ENCODE results near the gene CLMP.

The CLMP gene, protein sequence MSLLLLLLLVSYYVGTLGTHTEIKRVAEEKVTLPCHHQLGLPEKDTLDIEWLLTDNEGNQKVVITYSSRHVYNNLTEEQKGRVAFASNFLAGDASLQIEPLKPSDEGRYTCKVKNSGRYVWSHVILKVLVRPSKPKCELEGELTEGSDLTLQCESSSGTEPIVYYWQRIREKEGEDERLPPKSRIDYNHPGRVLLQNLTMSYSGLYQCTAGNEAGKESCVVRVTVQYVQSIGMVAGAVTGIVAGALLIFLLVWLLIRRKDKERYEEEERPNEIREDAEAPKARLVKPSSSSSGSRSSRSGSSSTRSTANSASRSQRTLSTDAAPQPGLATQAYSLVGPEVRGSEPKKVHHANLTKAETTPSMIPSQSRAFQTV

DNA sequence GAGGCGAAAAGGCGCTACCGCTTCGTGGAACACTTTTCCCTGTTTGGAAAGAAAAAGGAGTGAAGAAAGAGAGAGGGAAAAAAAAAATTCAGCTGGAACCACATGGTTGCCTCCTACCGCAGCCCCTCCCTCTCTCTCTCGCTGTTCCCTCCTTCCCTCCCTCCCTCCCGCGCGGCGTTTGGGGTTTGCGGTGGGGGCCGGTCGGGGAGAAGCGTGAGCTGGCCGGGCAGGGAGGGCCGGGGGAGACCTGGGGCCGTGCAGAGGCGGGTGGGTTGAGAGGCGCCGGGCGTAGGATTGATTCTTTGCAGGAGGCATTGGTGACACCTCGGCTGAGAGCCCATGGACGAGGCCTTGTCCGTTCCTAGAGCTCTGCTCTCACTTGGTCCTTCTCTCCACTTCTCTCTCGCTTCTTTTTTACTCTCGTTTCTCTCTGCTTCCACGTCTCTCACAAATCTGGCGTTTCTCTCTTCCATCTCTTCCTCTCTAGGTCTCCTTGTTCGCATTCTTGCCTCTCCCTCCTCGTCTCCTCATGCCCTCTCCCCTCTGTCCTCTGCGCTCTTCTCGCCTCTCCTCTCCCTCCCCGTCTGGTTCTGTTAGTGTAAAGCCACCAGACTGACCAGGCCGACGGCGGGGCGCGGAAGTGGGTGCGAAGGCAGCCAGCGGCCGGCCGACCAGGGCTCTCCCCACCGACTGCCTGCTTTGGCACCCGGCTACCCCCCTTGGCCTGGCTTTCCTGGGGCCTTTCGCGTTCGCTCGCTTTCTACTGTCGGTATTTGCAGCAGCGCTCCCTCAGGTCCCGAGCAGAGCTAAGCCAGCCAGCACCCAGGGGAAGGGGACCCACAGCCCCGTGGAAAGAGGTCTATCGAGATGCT is at the start of gene CLMP:
Gene CLMP, minus strand, starts transcription at position 61 of the 872 bp plus-strand sequence. CDS start 308 bp downstream, outside the sequence.
- peak; percentile 71 for DNase-seq (ENCODE audit: low spot score)

DNA sequence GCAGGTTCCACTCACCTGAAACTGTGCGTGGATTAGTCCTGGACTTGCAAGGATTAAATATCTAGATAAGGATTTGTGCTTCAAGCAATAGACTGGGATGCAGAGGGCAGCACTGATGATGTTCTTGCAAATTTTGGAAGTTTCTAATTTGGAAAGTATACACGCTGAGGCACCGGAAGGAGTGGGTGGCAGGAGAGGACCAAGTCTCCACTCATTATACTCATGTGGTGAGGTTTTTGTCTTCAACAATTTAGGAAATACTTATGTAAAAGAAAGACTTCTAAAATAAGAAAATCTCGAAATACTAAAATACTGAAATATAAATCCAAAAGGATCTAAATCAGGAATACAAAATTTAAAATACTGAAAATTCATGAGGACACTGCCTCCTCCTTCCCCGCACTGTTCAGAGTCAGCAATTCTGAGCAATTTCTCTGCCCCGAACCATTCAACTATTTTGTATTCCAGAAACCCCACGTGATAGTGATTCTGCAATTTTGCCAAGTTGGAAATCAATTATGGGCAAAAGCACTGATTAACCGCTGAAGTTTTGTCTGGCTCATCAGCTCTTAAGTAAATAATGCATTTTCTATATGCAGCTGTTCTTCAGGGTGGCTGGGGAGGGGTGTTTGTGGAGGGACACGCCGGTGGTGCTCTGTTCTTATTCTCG is 47.0 kb upstream of the CLMP start:
- DNase-seq (ENCODE audit: low spot score), result no peak

- DNase-seq (ENCODE audit: low spot score), result no peak
Observed at GRCh38 chr11:123241294-123241693, 46.2 kb upstream of the CLMP start.

- no peak for DNase-seq (ENCODE audit: low spot score)
Observed at GRCh38 chr11:123239191-123240150, 44.4 kb upstream of the CLMP start.

GRCh38 chr11:123238297-123238696 is 43.2 kb upstream of the CLMP start:
- DNase-seq (ENCODE audit: low spot score), result no peak

- DNase-seq (ENCODE audit: low spot score), result no peak
Observed at GRCh38 chr11:123236879-123237278, 41.8 kb upstream of the CLMP start.

DNA sequence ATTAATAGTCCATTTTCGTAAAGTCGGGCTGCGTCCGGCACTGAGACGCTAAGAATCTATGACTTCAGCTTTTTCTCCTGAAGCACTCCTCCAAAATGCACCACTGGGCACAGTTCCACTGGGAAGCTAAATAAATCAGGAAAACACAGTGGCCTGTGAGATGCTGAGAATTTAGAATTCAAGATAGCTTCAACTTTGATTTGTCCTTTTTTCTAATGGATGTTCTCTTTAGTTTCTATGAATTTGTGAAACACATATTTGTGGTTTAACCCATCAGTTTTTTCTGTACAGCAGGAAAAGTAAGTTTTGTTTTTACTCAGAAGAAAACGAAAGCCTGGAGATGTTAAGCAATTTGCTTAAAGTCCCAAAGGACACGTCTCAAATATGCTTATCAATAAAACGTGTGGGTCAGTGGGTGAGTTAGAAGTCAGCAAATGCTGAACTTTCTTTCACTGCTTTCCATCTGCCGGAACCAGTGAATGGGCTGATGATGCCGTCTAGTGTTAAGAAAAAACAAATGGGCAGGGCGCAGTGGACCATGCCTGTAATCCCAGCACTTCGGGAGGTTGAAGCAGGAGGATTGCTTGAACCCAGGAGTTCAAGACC is 40.7 kb upstream of the CLMP start:
- DNase-seq (ENCODE audit: low spot score), result no peak

GRCh38 chr11:123235117-123235655 is 40.1 kb upstream of the CLMP start:
- DNase-seq (ENCODE audit: low spot score), result no peak

- DNase-seq (ENCODE audit: low spot score), result no peak
Observed at GRCh38 chr11:123233975-123234334, 38.9 kb upstream of the CLMP start.

DNA sequence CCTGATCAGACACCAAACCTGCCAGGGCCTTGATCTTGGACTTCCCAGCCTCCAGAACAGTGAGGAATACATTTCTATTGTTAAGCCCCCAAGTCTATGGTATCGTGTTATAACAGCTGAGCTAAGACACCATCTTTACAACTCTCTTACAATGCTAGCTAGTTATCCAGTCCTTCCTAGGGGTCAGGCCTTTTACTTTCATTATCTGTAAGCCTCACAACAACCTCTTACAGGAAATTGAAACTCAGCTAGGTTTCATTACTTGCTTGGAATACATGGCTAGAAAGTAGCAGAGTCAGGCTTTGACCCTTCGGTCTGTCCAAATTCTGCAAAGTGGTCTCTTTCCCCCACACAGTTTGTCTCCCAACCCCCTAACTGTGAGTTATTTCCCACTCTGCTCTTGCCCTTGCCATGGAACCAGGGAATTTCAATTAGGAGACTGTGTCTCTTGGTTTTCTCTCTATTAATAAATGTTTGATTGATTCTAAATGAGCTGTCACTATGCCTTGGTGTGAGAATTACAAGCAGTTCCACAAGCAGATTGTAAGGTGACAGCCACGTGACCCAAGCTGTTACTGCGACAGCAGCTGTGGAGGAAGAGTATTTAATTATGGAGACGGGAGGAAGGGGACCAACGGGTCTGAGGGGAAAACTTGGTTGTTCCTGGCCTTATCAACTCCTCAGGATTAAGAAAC is 38.4 kb upstream of the CLMP start:
- no peak for DNase-seq (ENCODE audit: low spot score)

DNA sequence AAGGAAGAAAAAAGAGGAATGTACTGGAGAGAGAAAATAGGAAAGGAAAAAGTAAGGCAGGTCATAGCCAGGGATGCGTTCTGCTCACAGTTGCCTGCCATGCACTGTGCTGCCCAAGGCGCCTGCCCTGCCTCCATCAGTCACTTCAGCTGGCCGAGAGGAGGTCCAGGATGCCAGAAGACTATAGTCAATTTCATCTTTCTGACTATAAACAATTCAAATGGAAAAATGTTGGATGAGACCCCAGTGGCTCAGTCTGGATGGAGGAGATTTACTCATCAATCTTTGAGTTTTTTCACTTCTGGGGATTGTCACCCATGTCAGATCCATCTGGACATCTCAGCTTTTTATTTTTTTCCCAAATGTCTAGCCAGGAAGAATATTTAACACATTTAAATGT is 36.7 kb upstream of the CLMP start:
- no peak for DNase-seq (ENCODE audit: low spot score)

GRCh38 chr11:123231256-123231655 is 36.2 kb upstream of the CLMP start:
- DNase-seq (ENCODE audit: low spot score), result no peak

DNA sequence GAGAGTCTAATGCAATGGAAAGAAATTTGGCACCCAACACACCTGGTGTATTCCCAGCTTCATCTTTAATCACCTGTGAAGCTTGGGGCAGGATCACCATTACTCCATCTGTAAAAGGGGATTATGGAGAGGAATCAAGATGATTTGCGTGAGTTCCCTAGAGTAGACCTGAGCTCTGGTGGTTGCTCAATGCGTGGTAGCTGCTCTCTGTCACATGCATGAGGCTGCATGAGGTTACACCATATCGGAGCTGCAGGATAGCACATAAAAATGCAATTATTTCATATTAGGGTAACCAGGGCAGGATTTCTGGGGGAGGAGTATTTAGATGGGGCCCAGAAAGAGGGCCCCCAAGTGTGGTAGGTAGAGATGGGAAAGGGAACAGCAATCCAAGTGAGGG is 35.3 kb upstream of the CLMP start:
- no peak for DNase-seq (ENCODE audit: low spot score)

- no peak for DNase-seq (ENCODE audit: low spot score)
Observed at GRCh38 chr11:123228496-123229163, 33.6 kb upstream of the CLMP start.

GRCh38 chr11:123227763-123228495 is 32.9 kb upstream of the CLMP start:
- DNase-seq (ENCODE audit: low spot score), result no peak

- DNase-seq (ENCODE audit: low spot score), result no peak
Observed at GRCh38 chr11:123221584-123221983, 26.5 kb upstream of the CLMP start.

GRCh38 chr11:123221096-123221561 is 26.1 kb upstream of the CLMP start:
- DNase-seq (ENCODE audit: low spot score), result no peak

- no peak for DNase-seq (ENCODE audit: low spot score)
Observed at GRCh38 chr11:123219066-123219690, 24.1 kb upstream of the CLMP start.
